Activated T-cell treated with anti-CD3 and anti-CD28 coated beads, Interleukin-2, amount 50 U/mL, for 4 hours (primary cell): Measurements from ENCODE around the gene GLE1. TPM values are rescaled to one million over a fixed set of nuclear protein-coding genes. Genes with fewer than 3 reads are reported as not detected.

Source experiments
- ATAC-seq, 2 donors: fragments of 200-7000 bp; cut with Tn5 transposase; one replicate each; pipeline ENCODE4 v1.10.0; 2021
- DNase-seq: peaks from one replicate; pipeline ENCODE4 v3.0.0-alpha.2; 2020
- H3K27me3 Mint-ChIP-seq: one replicate; pipeline ENCODE4 v1.8.0; 2021; ENCODE audit warnings: low read depth, mixed read lengths
- H3K36me3 Mint-ChIP-seq: one replicate; pipeline ENCODE4 v1.8.0; 2022; ENCODE audit warnings: mixed read lengths; ENCODE audit not compliant: insufficient read depth
- H3K4me1 Mint-ChIP-seq: one replicate; pipeline ENCODE4 v1.8.0; 2021; ENCODE audit warnings: low read depth, mixed read lengths
- H3K4me3 Mint-ChIP-seq: one replicate; pipeline ENCODE4 v1.8.0; 2021; ENCODE audit warnings: mild to moderate bottlenecking, moderate library complexity, mixed read lengths
- H3K9me3 Mint-ChIP-seq: one replicate; pipeline ENCODE4 v1.8.0; 2021; ENCODE audit warnings: mixed read lengths
- total RNA-seq, 3 donors: library from RNA; stranded (reverse); gene quantifications; one replicate each; pipeline ENCODE4 v1.2.1, GENCODE V29; 2021

The GLE1 gene
- total RNA-seq, 3 donors from 2014 or later: 39.3 to 42.2 (median 41.9) TPM

- Mint-ChIP-seq H3K4me3 (no peak overlapping the region), H3K36me3 (no peaks in the 10 kb centered on the region), H3K9me3 (no peaks in the 10 kb centered on the region), H3K4me1 (peaks cover 43% of the 10 kb centered on the region), H3K27me3 (no peaks in the 10 kb centered on the region)
- ATAC-seq (peak; percentile 28), DNase-seq (peak; percentile 38)
Measured at GRCh38 chr9:128552744-128553440, 48.4 kb downstream of the GLE1 start.

- DNase-seq: no peak
- no peak overlapping the region for H3K4me3 Mint-ChIP-seq
Measured at GRCh38 chr9:128553728-128554127, 49.2 kb downstream of the GLE1 start.

GRCh38 chr9:128554155-128554862 lies 49.8 kb downstream of the GLE1 start:
- peak; percentile 10 for DNase-seq
- H3K36me3 Mint-ChIP-seq: no peaks in the 10 kb centered on the region
- H3K4me3 Mint-ChIP-seq: no peak overlapping the region
- ATAC-seq: no peak
- H3K9me3 Mint-ChIP-seq: no peaks in the 10 kb centered on the region
- peaks cover 57% of the 10 kb centered on the region for H3K4me1 Mint-ChIP-seq
- no peaks in the 10 kb centered on the region for H3K27me3 Mint-ChIP-seq

More at GRCh38 chr9:128553728-128554127, 49.2 kb downstream of the GLE1 start:
- Mint-ChIP-seq H3K27me3 (no peaks in the 10 kb centered on the region), H3K36me3 (no peaks in the 10 kb centered on the region), H3K9me3 (no peaks in the 10 kb centered on the region), H3K4me1 (peaks cover 51% of the 10 kb centered on the region)
- ATAC-seq: no peak

GRCh38 chr9:128555180-128555721 lies 50.7 kb downstream of the GLE1 start:
- ATAC-seq: no peak
- no peak overlapping the region for H3K4me3 Mint-ChIP-seq
- H3K27me3 Mint-ChIP-seq: no peaks in the 10 kb centered on the region
- DNase-seq: no peak
- H3K4me1 Mint-ChIP-seq: peaks cover 48% of the 10 kb centered on the region
- no peaks in the 10 kb centered on the region for H3K9me3 Mint-ChIP-seq
- no peaks in the 10 kb centered on the region for H3K36me3 Mint-ChIP-seq

GRCh38 chr9:128556276-128556675 lies 51.8 kb downstream of the GLE1 start:
- no peaks in the 10 kb centered on the region for H3K27me3 Mint-ChIP-seq
- no peaks in the 10 kb centered on the region for H3K9me3 Mint-ChIP-seq
- no peak for DNase-seq
- H3K4me3 Mint-ChIP-seq: peak overlapping the region; percentile 19
- no peaks in the 10 kb centered on the region for H3K36me3 Mint-ChIP-seq
- no peak for ATAC-seq
- peaks cover 38% of the 10 kb centered on the region for H3K4me1 Mint-ChIP-seq

GRCh38 chr9:128556926-128557634 lies 52.6 kb downstream of the GLE1 start:
- Mint-ChIP-seq H3K27me3 (no peaks in the 10 kb centered on the region), H3K9me3 (no peaks in the 10 kb centered on the region), H3K4me1 (peaks cover 34% of the 10 kb centered on the region), H3K36me3 (peaks cover 3% of the 10 kb centered on the region), H3K4me3 (no peak overlapping the region)
- ATAC-seq (no peak), DNase-seq (no peak)

- Mint-ChIP-seq H3K4me1 (peaks cover 34% of the 10 kb centered on the region), H3K4me3 (peak overlapping the region; percentile 2), H3K27me3 (no peaks in the 10 kb centered on the region), H3K9me3 (no peaks in the 10 kb centered on the region), H3K36me3 (peaks cover 3% of the 10 kb centered on the region)
- DNase-seq: peak; percentile 23
- peak; percentile 76 to 82 for ATAC-seq
Measured at GRCh38 chr9:128558431-128559310, 54.2 kb downstream of the GLE1 start.

- H3K9me3 Mint-ChIP-seq: no peaks in the 10 kb centered on the region
- H3K27me3 Mint-ChIP-seq: no peaks in the 10 kb centered on the region
- no peak for ATAC-seq
- no peak for DNase-seq
- peaks cover 20% of the 10 kb centered on the region for H3K4me1 Mint-ChIP-seq
- H3K36me3 Mint-ChIP-seq: peaks cover 29% of the 10 kb centered on the region
- H3K4me3 Mint-ChIP-seq: no peak overlapping the region
Measured at GRCh38 chr9:128565578-128565977, 61.1 kb downstream of the GLE1 start.

GRCh38 chr9:128568470-128569078 lies 64.1 kb downstream of the GLE1 start:
- H3K9me3 Mint-ChIP-seq: no peaks in the 10 kb centered on the region
- H3K36me3 Mint-ChIP-seq: peaks cover 35% of the 10 kb centered on the region
- peaks cover 20% of the 10 kb centered on the region for H3K4me1 Mint-ChIP-seq
- DNase-seq (no peak), ATAC-seq (peak in 1 of 2 donors; percentile 41)
- H3K4me3 Mint-ChIP-seq: no peak overlapping the region
- H3K27me3 Mint-ChIP-seq: no peaks in the 10 kb centered on the region

- ATAC-seq (no peak), DNase-seq (no peak)
- Mint-ChIP-seq H3K36me3 (peaks cover 42% of the 10 kb centered on the region), H3K4me1 (peaks cover 18% of the 10 kb centered on the region), H3K4me3 (no peak overlapping the region), H3K9me3 (no peaks in the 10 kb centered on the region), H3K27me3 (no peaks in the 10 kb centered on the region)
Measured at GRCh38 chr9:128575469-128575868, 71.0 kb downstream of the GLE1 start.

- H3K27me3 Mint-ChIP-seq: no peaks in the 10 kb centered on the region
- H3K9me3 Mint-ChIP-seq: no peaks in the 10 kb centered on the region
- DNase-seq (no peak), ATAC-seq (no peak)
- H3K36me3 Mint-ChIP-seq: peaks cover 47% of the 10 kb centered on the region
- no peak overlapping the region for H3K4me3 Mint-ChIP-seq
- peaks cover 18% of the 10 kb centered on the region for H3K4me1 Mint-ChIP-seq
Measured at GRCh38 chr9:128575916-128576315, 71.4 kb downstream of the GLE1 start.

- no peaks in the 10 kb centered on the region for H3K9me3 Mint-ChIP-seq
- ATAC-seq: no peak
- no peaks in the 10 kb centered on the region for H3K27me3 Mint-ChIP-seq
- H3K36me3 Mint-ChIP-seq: peaks cover 49% of the 10 kb centered on the region
- no peak for DNase-seq
- peaks cover 15% of the 10 kb centered on the region for H3K4me1 Mint-ChIP-seq
- no peak overlapping the region for H3K4me3 Mint-ChIP-seq
Measured at GRCh38 chr9:128577206-128577605, 72.7 kb downstream of the GLE1 start.

- peaks cover 58% of the 10 kb centered on the region for H3K36me3 Mint-ChIP-seq
Measured at GRCh38 chr9:128579194-128579593, 74.7 kb downstream of the GLE1 start.

More at GRCh38 chr9:128579194-128579593, 74.7 kb downstream of the GLE1 start:
- H3K9me3 Mint-ChIP-seq: no peaks in the 10 kb centered on the region
- H3K27me3 Mint-ChIP-seq: no peaks in the 10 kb centered on the region
- ATAC-seq (no peak), DNase-seq (no peak)
- H3K4me1 Mint-ChIP-seq: peaks cover 14% of the 10 kb centered on the region
- no peak overlapping the region for H3K4me3 Mint-ChIP-seq
